ENCODE data around the gene NR2F1. TPM values are rescaled to one million over a fixed set of nuclear protein-coding genes. Genes with fewer than 3 reads are reported as not detected.
"Not testable (repeated sequence)": the region's sequence is repeated elsewhere in the genome, so short reads cannot be mapped to it uniquely, and the experiment has no call there.

NR2F1 gene
- 0.73 TPM for total RNA-seq
- long read RNA-seq, partial matches to known transcripts: 0 of 1 reads
- long read RNA-seq, other reads (novel, unspliced or antisense): 0 of 1 reads

GRCh38 chr5:93582677-93583438, at the start of gene NR2F1:
Gene NR2F1, plus strand, starts transcription at chr5:93583222. Its CDS starts 1,802 bp downstream, at chr5:93585024.
- no peak for DNase-seq (ENCODE audit: low spot score)
- intact Hi-C loops (cut with DNase I): loop anchor here (5.0 to 10.0 kb wide), 2 partner anchors 322 to 529 kb away; a partner anchor contains a TSS

DNA sequence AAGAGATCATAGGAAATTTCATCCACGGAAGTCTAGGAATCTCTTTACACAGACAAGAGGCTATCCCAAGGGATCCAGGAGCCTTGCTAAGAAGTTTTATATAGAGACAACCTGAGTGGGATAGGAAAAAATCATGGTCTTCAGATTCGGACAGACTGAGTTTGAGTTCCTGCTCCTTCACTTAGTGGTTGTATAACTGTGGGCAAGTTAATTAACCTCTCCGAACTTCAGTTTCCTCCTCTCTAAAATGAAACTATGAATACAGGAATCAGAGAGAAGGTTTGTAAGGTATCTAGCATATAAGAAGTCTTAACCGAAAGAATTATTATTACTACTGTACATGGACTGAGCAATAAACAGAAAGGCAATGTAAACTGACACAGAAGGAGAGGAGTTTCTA, 37.1 kb upstream of the NR2F1 start:
- intact Hi-C loops (cut with DNase I): no loop called here
- DNase-seq (ENCODE audit: low spot score): no peak

DNA sequence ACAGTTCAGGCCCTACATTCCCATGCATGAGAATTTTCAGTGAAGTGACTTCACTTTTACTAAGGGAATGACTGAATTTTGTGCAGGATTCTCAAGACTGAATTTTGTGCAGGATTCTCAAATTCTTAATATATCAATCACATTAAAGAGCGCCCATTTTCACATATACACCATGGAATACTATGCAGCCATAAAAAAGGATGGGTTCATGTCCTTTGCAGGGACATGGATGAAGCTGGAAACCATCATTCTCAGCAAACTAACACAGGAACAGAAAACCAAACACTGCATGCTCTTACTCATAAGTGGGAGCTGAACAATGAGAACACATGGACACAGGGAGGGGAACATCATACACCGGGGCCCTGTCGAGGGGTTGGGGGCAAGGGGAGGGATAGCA, 33.4 kb upstream of the NR2F1 start:
- intact Hi-C loops (cut with DNase I); DNase-seq (ENCODE audit: low spot score): not testable (repeated sequence)

GRCh38 chr5:93557021-93557604, 25.9 kb upstream of the NR2F1 start:
- no peak for DNase-seq (ENCODE audit: low spot score)
- intact Hi-C loops (cut with DNase I): no loop called here

GRCh38 chr5:93566091-93566490, 16.9 kb upstream of the NR2F1 start:
- no peak for DNase-seq (ENCODE audit: low spot score)
- intact Hi-C loops (cut with DNase I): no loop called here

- no peak for DNase-seq (ENCODE audit: low spot score)
- intact Hi-C loops (cut with DNase I): no loop called here
Observed at GRCh38 chr5:93567424-93567823, 15.6 kb upstream of the NR2F1 start.

DNA sequence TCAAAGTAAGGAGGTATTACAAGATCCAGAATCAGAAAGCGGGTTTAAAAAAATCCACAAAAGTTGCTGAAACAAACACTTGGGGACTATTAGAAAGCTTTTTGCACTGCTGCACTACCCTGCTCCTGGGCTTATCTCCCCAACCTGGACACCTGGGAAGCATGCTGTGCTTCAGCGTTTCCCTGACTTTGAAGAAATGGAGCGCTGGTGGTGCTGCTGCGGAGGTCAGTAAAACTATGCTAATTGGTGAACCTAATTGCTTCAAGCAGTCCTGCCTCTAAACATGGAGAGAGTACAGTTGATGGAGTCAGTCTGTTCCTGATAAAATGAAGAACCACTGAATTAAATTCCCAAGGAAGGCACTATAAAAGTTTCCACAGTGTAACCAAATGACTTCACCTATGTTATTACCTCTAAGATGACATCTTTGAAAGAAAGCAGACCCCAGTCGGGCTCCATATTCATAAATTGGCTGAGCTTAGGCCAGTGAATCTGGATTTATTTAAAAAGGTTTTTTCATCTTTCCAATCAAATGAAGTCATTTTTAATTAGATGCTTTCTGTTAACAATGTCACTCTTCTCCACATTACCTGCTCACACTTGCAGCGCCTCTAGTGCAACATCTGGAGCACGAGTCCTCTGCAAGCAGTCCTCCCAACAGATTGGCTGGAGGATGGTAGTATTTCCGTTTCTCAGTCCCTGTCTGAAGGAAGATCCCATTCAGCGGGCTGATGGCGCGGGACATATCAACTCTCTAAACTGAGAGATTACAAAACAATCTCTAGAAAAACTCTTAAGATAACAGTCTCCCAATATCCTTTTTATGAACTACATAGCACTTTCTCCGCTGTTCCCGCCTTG, 13.5 kb upstream of the NR2F1 start:
- no peak for DNase-seq (ENCODE audit: low spot score)
- intact Hi-C loops (cut with DNase I): no loop called here

- DNase-seq (ENCODE audit: low spot score): no peak
- intact Hi-C loops (cut with DNase I): no loop called here
Observed at GRCh38 chr5:93570294-93571113, 12.5 kb upstream of the NR2F1 start.

DNA sequence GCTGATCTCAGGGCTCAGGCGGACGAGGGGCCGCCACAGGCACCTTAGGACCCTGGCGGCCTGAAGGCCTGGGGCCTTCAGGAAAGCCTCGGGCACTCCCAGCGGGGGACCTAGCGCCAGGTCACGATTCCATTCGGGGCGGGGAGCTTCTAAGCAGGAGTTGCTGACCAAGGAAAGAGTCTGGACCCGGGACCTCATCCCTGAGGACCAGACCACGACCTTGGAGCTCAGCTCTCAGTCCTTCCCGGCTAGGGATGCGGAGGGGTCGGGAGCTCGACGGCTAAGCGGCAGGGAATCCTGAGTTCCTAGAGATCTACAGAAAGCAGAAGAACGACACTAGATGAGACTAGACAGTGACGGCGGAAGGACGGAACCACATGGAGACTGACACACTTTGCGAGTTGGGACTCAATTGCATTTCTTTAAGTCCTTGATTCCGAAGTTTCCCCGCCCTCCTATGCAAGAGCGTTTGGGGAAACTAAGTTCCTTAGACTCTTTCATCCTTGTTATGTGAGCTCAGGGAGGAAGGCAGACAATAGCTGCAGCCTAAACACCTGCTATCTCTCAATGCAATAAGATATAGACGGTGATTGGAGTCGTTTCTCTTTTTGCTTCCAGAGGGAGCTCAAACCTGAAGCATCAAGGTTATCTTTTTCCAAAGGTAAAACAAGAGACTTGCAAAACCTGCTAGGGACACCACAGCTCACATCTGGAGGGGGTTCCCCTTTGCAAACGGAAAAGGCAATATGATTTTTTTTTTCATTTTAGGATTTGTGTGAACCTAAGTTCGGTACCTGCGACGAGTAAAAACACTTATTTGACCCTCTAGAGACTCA, 11.7 kb upstream of the NR2F1 start:
- intact Hi-C loops (cut with DNase I): no loop called here
- DNase-seq (ENCODE audit: low spot score): no peak

DNA sequence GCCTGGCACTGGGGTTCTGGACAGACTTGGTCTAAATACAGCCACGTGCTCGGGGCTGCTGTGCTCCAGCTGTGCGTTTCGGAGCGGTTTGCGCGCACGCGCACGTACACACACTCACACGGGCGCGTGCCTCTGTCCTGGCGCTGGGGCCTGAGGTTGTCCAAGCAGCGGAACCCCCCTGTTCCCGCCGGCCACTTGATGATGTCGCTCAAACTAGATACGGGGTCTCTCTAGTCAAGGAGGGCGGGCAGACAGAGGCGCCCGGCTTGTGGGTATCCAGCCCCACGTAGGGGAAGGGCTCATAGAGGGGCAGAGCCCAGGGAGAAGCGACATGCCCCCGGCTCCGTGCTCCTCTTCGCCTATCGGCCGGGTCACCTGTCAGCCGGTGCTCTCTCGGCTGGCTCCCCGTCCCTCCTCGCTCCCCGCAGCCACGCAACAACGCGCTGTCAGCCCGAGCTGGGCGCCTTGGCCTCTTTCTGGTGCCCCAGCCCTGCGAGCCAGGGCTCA, 10.9 kb upstream of the NR2F1 start:
- intact Hi-C loops (cut with DNase I): no loop called here
- no peak for DNase-seq (ENCODE audit: low spot score)

- intact Hi-C loops (cut with DNase I): no loop called here
- no peak for DNase-seq (ENCODE audit: low spot score)
Observed at GRCh38 chr5:93572608-93573353, 10.2 kb upstream of the NR2F1 start.

GRCh38 chr5:93573354-93574351, 9.4 kb upstream of the NR2F1 start:
- no peak for DNase-seq (ENCODE audit: low spot score)
- intact Hi-C loops (cut with DNase I): no loop called here

- no peak for DNase-seq (ENCODE audit: low spot score)
- intact Hi-C loops (cut with DNase I): no loop called here
Observed at GRCh38 chr5:93574491-93575305, 8.3 kb upstream of the NR2F1 start.

- intact Hi-C loops (cut with DNase I): no loop called here
- no peak for DNase-seq (ENCODE audit: low spot score)
Observed at GRCh38 chr5:93575461-93576414, 7.3 kb upstream of the NR2F1 start.

Measured in cardiac septum (tissue), 1 donor.